GM18861 (cell line): Measurements from ENCODE around the gene TGM2.

ENCODE experiments used
- ATAC-seq: cut with Tn5 transposase; IDR thresholded peaks from one replicate; pipeline ENCODE4 v1.9.1; 2021; ENCODE audit not compliant: unreplicated experiment

TGM2 gene

DNA sequence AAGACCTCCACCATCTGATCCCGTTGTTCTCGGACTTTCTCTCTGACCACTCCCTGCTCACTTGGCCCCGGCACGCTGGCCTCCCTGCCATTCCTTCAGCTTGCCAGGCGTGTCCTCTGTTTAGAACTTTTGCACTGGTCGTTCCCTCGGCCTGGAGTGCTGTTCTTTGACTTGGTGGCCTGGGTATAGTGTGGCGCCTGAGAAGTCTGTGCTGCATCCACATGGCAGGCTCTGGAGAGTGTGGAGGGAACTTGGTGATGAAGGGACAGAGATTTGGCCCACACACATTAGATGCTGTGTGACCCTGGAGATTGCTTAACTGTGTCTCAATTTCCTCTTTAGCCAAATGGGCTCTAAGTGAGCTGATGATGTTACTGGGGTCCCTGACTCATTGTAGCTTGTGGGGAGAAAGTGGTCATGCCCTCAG is 13.0 kb upstream of the TGM2 start:
- no peak for ATAC-seq

DNA sequence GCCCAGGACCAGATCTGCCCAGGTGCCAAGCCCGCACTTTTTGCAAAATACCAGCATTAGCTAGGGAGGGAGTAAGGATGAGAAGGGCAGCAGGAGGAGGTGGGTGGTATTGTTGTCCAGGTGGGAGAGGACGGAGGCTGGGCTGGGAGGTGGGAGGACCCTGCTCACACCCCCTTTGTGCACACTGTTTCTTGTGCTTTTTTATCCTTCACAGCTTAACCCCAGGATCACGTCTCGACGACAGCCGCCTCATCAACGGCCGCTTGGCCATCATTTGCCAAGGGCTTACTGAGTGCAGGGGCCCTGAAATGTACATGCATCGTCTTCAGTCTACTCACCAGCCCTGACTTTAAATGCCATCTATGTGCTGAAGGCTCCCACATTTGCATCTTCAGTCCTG is 12.1 kb upstream of the TGM2 start:
- no peak for ATAC-seq

DNA sequence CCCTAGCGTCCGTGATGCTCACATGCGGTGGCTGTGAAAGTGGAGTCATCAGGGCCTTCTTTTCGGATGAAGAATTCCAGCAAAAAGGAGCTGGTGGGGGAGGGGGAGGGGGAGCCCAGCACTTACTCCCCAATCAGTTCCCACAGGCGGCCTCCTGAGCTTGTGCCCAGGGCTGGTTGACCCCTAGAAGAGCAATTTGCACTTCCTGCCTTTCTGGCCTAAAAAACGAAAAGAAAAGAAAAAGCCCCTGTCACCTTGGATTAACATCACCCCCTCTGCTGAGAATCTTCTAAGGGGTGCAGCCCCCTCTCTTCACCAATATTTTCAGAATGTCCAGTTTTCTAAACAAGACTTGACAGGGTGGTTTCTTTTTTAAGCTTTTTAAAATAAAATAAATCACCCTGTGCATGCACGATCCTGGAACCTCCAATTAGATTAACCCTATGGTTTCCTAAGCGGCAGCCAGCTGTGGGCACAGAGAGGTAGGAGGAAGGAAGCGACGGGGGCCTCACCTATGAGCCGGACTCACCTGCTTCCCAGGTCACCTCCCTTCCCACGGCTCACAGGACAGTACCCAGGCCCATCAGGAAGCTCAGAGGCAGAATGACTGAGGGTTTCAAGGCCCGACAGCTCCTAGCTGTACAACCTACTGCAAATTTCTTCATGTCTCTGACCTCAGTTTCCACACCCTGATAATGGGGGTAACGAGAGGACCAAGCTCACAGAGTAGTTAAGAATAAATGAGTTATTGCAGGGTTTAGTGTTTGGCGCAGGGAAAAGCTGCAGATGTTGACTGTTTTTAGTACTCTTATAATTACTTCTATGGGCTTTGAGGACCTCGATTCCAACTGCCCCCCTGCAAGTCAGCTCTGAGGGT is 10.5 kb upstream of the TGM2 start:
- ATAC-seq: no peak

DNA sequence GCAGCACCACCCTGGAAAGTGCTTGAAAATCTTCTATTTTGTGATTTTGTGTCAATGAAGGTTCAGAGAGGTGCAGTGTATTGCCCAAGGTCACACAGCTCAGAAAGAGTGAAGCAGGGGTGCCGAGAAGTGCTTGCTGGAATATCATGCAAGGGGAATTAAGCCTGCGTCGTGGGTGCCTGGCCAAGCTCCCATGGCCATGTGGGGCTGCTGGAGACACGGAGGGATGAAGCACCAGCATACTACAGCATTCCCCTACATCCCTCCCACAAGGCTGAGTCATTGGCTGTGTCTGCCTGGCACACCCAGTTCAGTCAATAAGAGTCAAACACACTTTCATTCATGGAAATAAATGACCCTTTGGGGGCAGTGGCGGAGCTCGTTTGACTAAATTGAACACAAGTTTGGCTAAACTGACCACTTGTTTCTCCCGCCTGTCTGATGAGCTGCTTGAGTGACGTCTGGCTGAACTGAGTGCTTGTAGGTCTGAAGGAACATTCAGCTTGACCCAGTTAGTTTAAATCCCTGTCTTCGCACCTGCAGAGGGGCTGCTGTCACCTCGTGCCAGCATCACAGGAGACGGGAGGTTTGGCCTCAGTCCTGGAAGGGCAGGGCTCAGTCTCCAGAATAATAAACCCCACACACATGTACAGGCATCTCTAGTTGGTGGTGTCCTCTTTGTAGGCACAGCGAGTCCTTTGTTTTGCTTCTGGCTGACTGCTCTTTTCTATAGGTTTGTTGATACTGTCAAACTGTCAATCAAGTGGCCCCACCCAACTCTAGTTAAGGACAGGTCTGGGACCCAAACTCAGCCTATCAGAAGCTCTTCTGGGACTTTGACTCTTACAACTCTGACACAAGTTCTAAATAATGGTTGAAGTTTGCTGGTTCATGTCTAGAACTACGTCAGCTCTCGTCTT is 8.4 kb upstream of the TGM2 start:
- no peak for ATAC-seq

DNA sequence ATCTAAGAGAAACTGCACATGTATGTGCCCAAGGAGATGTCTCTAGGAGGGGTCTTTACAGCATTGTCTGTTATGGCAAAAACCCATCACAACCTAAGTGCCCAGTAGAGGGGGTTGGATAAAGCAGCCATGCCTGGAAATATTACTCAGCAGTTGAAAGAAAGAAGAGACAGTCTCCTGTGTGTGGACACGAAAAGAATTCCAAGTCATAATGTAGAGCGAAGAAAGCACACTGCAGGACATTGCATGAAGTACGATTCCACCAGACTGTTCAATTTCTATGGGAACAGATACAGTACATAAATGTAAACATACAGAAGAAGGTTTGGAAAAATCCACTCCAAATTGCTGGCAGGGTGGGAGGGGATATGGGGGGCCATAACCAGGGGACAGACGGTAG is 7.3 kb upstream of the TGM2 start:
- ATAC-seq: no peak

DNA sequence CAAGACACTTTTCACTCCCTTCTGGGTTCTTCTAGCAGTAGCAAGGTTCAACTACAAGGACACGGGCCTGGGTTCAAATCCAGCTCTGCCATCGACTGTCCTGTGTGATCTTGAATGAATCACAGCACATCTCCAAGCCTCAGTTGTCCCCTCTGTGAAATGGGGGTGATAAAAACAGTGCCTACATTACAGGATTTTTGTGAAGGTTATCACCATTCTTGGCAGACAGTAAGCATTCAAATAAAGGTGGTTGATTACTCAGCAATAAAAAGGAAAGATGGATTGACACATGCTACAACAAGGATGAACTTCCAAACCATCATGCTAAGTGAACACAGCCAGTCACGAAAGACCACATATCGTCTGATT is 6.6 kb upstream of the TGM2 start:
- ATAC-seq: no peak

DNA sequence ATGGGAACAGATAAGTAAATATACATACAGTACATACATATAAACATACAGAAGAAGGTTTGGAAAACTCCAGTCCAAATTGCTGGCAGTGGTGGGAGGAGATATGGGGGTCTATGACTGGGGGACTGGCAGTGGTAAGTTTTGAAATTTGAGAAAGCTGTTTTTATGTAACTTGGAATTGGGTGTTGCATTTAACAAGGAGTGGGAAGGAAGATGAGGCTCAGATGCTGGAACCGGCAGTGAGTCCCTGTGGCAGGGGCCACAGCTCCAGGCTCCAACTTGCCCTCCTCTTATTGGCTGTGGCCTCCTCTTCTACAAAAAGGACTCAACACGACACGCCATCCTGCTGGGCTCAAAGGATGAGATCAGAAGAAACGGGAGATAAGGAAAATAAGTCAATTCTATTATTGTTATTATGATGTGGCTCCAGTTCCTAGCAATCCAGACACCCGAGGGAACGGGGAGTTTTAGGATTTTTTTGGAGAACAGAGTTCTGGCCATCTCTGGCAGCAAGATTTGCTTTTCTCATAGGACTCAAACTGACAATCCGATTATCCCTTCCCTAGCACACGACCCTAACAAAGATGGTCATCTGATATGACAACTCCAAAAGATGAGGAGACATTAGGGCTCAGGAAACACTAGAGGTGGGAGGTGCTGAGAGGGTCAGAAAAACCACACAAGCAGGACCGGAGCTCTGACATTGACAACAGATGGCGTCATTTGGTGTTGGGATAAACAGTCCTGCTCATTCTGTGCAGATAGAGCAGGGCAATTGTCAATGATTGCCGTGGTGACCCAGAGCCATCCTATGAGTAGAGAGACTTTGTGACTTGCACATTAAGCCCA is 6.0 kb upstream of the TGM2 start:
- no peak for ATAC-seq

DNA sequence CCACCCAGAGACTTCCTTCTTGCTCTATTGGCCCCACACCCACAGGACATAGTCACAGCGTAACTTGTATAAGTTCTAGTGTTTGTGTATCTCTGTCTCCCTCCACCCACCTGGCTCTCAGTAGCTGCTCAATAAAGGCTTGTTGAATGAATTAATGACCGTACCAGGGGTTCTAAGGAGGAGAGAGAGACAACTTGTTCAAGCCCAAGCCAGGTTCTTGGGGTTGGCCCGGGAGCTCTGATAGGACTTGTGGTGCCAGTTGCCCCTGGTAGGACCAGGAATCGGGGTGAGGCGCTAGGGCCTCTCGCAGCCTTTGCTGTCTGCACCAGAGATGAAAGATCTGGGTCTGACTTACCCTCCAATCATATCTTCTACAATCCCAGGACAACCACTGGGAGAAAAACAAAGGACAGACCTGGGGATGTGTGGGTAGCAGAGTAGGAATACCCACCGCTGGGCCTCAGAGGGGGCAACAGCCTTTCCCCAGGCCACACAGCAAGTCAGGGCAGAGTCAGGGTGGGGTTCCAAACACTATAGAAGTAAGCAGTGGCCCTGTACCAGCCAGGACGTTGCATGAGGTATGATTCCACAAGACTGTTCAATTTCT is 5.3 kb upstream of the TGM2 start:
- no peak for ATAC-seq

DNA sequence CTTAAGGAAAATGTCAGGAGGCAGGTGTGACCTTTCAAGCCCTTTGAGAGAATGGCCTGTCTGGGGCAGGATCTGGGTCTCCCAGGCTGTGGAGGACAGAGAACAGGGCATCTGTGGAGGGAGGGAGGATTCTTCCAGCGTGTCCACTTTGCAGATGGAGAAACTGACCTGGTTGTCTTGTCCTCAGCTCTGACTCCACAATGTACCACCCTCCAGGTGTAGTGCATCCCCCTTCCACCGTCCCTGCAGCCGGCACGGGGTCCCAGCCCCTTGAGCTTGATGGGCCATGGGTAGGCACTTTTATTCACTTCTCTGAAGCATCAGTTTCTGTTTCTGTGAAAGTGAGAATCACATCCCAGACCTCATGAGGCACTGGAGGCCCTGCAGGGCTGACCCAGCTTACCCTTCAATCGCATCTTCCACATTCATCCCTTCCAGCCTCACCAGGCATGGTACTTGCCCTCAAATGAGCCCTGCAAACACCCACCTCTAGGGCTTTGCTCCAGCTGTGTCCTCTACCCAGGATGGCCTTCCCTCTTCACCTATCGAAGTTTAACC is 4.6 kb upstream of the TGM2 start:
- ATAC-seq: no peak

DNA sequence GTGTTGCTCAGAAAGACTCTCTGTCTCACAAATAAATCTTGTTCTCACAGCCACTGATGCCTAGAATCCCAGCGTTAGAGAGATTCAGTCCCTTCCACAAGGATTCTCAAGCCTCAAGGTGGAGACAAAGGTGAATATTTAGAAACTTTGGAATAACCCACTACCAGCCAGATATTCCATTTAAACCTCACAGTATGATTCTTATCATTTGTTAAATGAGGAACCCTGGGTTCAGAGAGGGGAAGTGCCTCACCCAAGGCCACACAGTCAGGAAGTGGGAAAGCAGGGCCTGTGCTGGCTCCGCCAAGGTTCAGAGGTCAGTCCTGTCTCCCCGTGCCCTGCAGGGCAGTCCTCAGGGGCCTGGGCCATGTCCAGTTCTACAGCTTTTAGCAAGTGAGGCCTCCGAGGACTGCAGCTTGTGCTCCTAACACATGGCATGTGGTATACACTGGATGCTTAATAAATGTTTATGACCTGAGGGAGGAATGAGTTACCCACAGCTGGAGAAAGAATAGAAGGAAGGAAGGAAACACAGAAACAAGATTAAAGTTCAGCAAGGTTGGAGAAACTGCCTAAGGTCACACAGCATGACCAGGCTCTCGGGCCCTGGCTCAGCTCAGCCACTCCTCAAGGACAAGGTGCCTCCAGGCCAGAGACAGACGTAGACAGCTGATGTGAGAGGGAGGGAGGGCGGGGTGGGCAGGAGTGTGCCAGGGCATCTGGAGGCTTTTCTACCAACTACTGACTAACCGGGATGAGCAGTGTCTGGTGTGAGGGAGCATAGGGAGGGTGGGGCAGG is 3.9 kb upstream of the TGM2 start:
- ATAC-seq: no peak

DNA sequence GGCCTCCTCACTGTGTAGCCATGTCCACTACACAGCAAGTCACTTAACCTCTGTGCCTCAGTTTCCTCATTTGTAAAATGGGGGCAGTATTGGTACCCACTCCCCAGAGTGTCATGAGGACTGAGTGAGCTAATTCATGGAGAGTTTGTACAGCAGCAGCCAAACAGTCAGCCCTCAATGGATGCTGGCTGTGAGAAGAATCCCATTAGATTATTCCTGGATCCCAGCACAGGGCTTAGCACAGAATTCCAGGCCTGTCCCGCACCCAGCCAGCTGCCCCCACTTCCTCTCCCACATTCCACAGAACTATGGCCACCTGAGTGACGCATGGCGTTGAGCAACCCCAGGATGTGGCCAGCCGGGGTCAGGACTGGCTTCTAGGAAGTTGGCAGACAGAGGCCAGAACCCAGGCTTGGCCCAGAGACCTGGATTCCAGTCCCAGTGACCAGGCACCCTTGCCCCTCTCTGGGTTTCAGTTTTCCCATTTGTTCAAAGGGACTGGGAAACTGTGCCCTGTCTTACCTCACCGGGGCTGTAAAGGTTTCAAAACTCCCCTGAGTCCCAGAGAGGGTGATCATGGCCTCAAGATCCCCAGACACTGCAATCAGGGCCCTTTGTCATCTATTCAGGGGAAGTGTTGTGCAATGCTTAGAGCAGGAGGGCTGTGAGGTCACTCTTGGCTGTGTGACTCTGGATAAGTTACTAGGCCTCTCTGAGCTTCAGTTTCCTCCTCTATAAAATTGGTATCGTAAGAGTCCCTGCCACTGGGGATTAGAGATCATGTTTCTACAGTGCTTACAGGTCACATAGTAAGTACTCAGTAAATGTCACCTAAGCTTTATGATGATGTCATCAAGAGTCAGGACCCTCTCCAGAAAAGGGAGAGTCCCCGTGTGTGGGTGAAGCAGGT is 3.0 kb upstream of the TGM2 start:
- no peak for ATAC-seq

DNA sequence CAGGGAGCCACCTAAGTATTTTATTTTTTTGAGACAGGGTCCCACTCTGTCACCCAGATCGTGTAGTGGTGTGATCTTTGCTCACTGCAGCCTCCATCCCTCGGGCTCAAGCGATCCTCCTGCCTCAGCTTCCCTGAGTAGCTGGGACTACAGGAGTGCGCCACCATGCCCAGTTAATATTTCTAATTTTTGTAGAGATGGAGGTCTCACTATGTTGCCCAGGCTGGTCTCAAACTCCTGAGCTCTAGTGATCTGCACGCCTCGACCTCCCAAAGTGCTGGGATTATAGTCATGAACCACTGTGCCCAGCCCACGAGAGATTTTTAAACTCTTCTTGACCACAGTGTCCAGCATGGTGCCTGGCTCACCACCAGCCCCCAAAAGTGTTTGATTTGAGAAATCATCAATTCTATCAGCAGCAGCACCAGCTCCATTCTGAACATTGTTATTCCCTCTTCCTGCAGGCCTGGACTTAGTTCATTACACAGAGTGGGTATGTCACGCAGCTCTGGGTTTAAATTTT is 2.3 kb upstream of the TGM2 start:
- no peak for ATAC-seq

DNA sequence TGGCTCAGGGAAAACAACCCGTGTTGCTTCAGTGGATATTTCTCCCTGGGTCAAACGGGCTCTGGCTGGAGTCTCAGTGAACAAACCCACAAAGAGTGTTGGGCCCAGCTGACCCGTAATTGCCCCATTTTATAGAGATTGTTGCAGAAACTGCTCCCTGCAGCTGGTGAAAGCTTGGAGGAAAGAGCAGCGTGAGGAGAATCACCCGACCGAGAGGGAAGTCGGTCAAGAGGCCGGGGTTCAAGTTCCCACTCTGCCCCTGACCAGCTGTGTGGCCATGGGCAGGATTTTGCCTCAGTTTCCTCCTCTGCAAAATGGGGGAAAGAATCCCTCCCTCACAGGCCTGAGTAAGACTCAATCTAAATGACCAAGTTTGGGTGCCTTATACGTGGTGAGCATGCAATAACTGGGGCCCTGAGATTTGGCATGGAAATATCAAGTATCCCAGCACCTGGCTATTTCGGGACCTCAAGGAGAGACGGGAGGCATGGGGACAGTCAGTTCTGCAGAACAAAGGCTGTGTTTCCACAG is 1.7 kb upstream of the TGM2 start:
- no peak for ATAC-seq

DNA sequence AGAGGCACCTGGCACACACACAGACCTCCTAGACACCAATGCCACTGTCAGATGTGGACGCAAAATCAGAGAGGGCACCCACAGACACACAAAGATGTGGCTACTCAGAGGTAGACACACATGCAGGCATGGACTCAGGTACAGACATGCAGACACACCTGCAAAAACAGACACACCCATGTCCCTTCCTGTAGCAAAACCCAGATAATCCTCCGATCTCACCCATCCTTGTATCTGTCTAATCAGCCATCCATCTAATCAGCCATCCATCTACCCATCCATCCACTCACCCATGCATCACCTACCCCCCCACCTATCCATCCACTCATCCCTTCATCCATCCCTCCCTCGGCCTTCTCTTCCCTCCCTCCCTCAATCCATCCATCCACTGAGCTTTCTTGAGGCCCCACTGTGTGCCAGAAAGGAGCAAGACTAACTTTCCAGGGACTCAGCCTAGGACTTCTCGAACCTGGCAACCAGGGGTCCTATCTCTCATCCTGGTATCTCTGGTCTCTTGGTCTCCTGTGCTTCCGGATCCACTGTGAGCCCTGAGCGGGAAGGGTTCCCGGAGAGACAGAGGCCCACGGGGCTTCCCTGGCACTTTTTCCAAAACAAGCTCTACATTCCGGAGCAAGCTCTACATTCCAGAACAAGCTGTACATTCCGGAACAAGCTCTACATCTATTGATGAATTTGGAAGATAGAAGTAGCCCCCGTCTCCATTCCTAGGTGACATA is 1.1 kb upstream of the TGM2 start:
- ATAC-seq: no peak

DNA sequence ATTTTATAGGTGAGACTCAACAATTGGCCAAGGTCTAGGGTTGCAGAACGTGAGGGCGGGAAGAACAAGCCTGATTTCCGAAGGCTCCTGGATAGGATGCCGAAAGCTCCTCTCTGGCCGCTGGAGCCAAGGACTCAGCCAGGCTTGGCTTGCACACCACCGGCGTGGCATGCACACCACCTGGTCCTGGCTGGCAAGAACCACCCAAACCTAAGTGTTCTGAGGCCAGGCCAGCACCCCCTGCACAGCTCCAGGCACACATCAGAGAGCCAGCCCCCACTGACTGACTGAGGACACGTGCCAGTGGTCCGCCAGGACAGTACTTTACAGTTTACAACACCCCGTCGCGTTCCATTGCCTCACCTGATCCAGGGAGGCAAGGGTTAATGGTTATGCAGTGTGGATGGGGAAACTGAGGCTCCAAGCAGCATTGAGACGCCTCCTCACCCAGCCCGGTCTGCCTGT is 414 bp downstream of the TGM2 start:
- no peak for ATAC-seq

DNA sequence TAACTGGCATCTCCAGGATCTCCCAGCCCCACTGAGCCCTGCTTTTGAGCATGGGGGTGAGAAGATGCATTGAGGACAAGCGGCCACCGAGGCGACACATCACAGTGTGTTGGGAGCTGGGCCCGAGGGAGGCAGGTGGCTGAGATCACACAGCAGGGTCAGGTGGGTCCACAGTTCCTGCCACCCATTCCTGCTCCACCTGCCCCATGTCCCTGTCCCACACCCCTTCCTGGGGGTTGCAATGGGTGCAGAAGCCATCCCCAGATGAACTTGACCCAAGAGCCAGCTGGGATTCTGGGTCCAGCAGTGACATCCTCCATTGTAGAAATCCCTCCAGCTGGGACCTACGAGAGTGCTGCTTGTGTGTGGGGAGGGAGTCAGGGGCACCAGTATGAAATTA is 1.0 kb downstream of the TGM2 start:
- no peak for ATAC-seq
